Ureter (tissue), 1 donor: Measurements from ENCODE around the gene EDEM3. TPM values are rescaled to one million over a fixed set of nuclear protein-coding genes. Genes with fewer than 3 reads are reported as not detected.
"Not testable (repeated sequence)": the region's sequence is repeated elsewhere in the genome, so short reads cannot be mapped to it uniquely, and the experiment has no call there.

Source experiments
- DNase-seq: peaks from one replicate; pipeline ENCODE4 v3.0.0-alpha.2; 2020; ENCODE audit warnings: low spot score
- total RNA-seq: library from RNA; stranded (reverse); gene quantifications from one replicate; pipeline ENCODE4 v1.2.4, GENCODE V29; 2023
- donor health status: DM: yes; HTN: yes; CAD: no.

EDEM3 gene
- total RNA-seq, 1 donor from 2014 or later: 35.4 TPM

- DNase-seq: no peak
Measured at GRCh38 chr1:184770181-184770979, 15.7 kb upstream of the EDEM3 start.

GRCh38 chr1:184769241-184769640 is 14.6 kb upstream of the EDEM3 start:
- no peak for DNase-seq

- DNase-seq: no peak
Measured at GRCh38 chr1:184768467-184768866, 13.8 kb upstream of the EDEM3 start.

GRCh38 chr1:184767591-184767990 is 12.9 kb upstream of the EDEM3 start:
- DNase-seq: no peak

GRCh38 chr1:184764483-184764882 is 9.8 kb upstream of the EDEM3 start:
- no peak for DNase-seq

- DNase-seq: not testable (repeated sequence)
Measured at GRCh38 chr1:184763520-184763919, 8.9 kb upstream of the EDEM3 start.

- DNase-seq: no peak
Measured at GRCh38 chr1:184761969-184762485, 7.4 kb upstream of the EDEM3 start.

- no peak for DNase-seq
Measured at GRCh38 chr1:184759651-184760050, 5.0 kb upstream of the EDEM3 start.

GRCh38 chr1:184759112-184759511 is 4.5 kb upstream of the EDEM3 start:
- DNase-seq: no peak

GRCh38 chr1:184757891-184758290 is 3.2 kb upstream of the EDEM3 start:
- no peak for DNase-seq

GRCh38 chr1:184757406-184757805 is 2.7 kb upstream of the EDEM3 start:
- no peak for DNase-seq

- DNase-seq: no peak
Measured at GRCh38 chr1:184755226-184756065, 788 bp upstream of the EDEM3 start.

- DNase-seq: no peak
Measured at GRCh38 chr1:184753608-184754475, 816 bp downstream of the EDEM3 start.

- DNase-seq: no peak
Measured at GRCh38 chr1:184753117-184753516, 1.5 kb downstream of the EDEM3 start.

GRCh38 chr1:184752656-184753055 is 2.0 kb downstream of the EDEM3 start:
- DNase-seq: no peak

- DNase-seq: no peak
Measured at GRCh38 chr1:184748740-184749139, 5.9 kb downstream of the EDEM3 start.

GRCh38 chr1:184747089-184747955 is 7.3 kb downstream of the EDEM3 start:
- DNase-seq: no peak

GRCh38 chr1:184745929-184746638 is 8.6 kb downstream of the EDEM3 start:
- DNase-seq: no peak

GRCh38 chr1:184745110-184745509 is 9.5 kb downstream of the EDEM3 start:
- no peak for DNase-seq
